Subcutaneous abdominal adipose tissue (tissue), 5 donors: ENCODE results near the gene DAPL1.
A peak's percentile ranks its signal among the peaks of the same experiment; 100 is the strongest.

ENCODE experiments used
- H3K27ac ChIP-seq: one replicate; pipeline ENCODE4 v1.7.0; 2013; ENCODE audit warnings: low read depth, mild to moderate bottlenecking, inconsistent platforms, low read length, moderate library complexity
- H3K27me3 ChIP-seq, 5 donors: one replicate each; pipeline ENCODE4 v1.7.0; 2013; ENCODE audit warnings: low read length in 5 of 5, inconsistent platforms in 1 of 5; ENCODE audit not compliant: control insufficient read depth in 5 of 5, insufficient read depth in 4 of 5
- H3K36me3 ChIP-seq, 5 donors: one replicate each; pipeline ENCODE4 v1.7.0; 2013; ENCODE audit warnings: low read length in 5 of 5; ENCODE audit not compliant: control insufficient read depth in 5 of 5, insufficient read depth in 5 of 5
- H3K4me1 ChIP-seq, 5 donors: one replicate each; pipeline ENCODE4 v1.7.0; 2013; ENCODE audit warnings: low read length in 5 of 5, mild to moderate bottlenecking in 3 of 5, moderate library complexity in 1 of 5; ENCODE audit not compliant: control insufficient read depth in 5 of 5, insufficient read depth in 5 of 5
- H3K4me3 ChIP-seq, 5 donors: one replicate each; pipeline ENCODE4 v1.7.0; 2013; ENCODE audit warnings: low read length in 5 of 5, low read depth in 1 of 5
- H3K9ac ChIP-seq, 5 donors: one replicate each; pipeline ENCODE4 v1.7.0; 2013; ENCODE audit warnings: low read length in 5 of 5, mild to moderate bottlenecking in 4 of 5, moderate library complexity in 3 of 5
- H3K9me3 ChIP-seq, 5 donors: one replicate each; pipeline ENCODE4 v1.7.0; 2013; ENCODE audit warnings: low read length in 5 of 5; ENCODE audit not compliant: control insufficient read depth in 5 of 5
- donor health status: healthy.
- donor health status: healthy.
- donor health status: healthy.
- donor health status: healthy.
- donor health status: healthy.

DAPL1 gene

GRCh38 chr2:158776231-158776630, 18.9 kb upstream of the DAPL1 start:
- H3K27me3 ChIP-seq: no peaks in the 10 kb centered on the region
- H3K4me1 ChIP-seq: peaks cover 0 to 48% (median 13%) of the 10 kb centered on the region in 5 donors
- H3K36me3 ChIP-seq: no peaks in the 10 kb centered on the region
- H3K9me3 ChIP-seq: no peaks in the 10 kb centered on the region
- H3K27ac ChIP-seq: no peak overlapping the region
- H3K9ac ChIP-seq: no peak overlapping the region
- H3K4me3 ChIP-seq: no peak overlapping the region

- H3K9me3 ChIP-seq: no peaks in the 10 kb centered on the region
- peaks cover 0 to 53% (median 19%) of the 10 kb centered on the region in 5 donors for H3K4me1 ChIP-seq
- H3K4me3 ChIP-seq: no peak overlapping the region
- no peaks in the 10 kb centered on the region for H3K27me3 ChIP-seq
- H3K36me3 ChIP-seq: no peaks in the 10 kb centered on the region
- no peak overlapping the region for H3K27ac ChIP-seq
- no peak overlapping the region for H3K9ac ChIP-seq
Observed at GRCh38 chr2:158777077-158777476, 18.0 kb upstream of the DAPL1 start.

- H3K9me3 ChIP-seq: no peaks in the 10 kb centered on the region
- no peak overlapping the region for H3K4me3 ChIP-seq
- H3K9ac ChIP-seq: no peak overlapping the region
- no peaks in the 10 kb centered on the region for H3K36me3 ChIP-seq
- H3K27me3 ChIP-seq: no peaks in the 10 kb centered on the region
- peaks cover 0 to 50% (median 21%) of the 10 kb centered on the region in 5 donors for H3K4me1 ChIP-seq
- no peak overlapping the region for H3K27ac ChIP-seq
Observed at GRCh38 chr2:158778243-158778642, 16.9 kb upstream of the DAPL1 start.

- Histone ChIP-seq H3K9me3 (no peaks in the 10 kb centered on the region), H3K27ac (no peak overlapping the region), H3K4me1 (peaks cover 0 to 49% (median 21%) of the 10 kb centered on the region in 5 donors), H3K9ac (peak overlapping the region in 1 of 5 donors; percentile 29), H3K27me3 (no peaks in the 10 kb centered on the region), H3K36me3 (no peaks in the 10 kb centered on the region), H3K4me3 (no peak overlapping the region)
Observed at GRCh38 chr2:158779621-158780020, 15.5 kb upstream of the DAPL1 start.

- H3K9ac ChIP-seq: no peak overlapping the region
- no peak overlapping the region for H3K4me3 ChIP-seq
- no peak overlapping the region for H3K27ac ChIP-seq
- H3K9me3 ChIP-seq: no peaks in the 10 kb centered on the region
- peaks cover 0 to 43% (median 21%) of the 10 kb centered on the region in 5 donors for H3K4me1 ChIP-seq
- no peaks in the 10 kb centered on the region for H3K27me3 ChIP-seq
- no peaks in the 10 kb centered on the region for H3K36me3 ChIP-seq
Observed at GRCh38 chr2:158781353-158781961, 13.7 kb upstream of the DAPL1 start.

- Histone ChIP-seq H3K4me1 (peaks cover 0 to 36% (median 21%) of the 10 kb centered on the region in 5 donors), H3K9me3 (peaks cover 0 to 4% (median 0%) of the 10 kb centered on the region in 5 donors), H3K4me3 (no peak overlapping the region), H3K27me3 (no peaks in the 10 kb centered on the region), H3K9ac (no peak overlapping the region), H3K36me3 (no peaks in the 10 kb centered on the region), H3K27ac (no peak overlapping the region)
Observed at GRCh38 chr2:158782136-158782535, 13.0 kb upstream of the DAPL1 start.

GRCh38 chr2:158782616-158783015, 12.5 kb upstream of the DAPL1 start:
- H3K9me3 ChIP-seq: peaks cover 0 to 8% (median 5%) of the 10 kb centered on the region in 5 donors
- no peaks in the 10 kb centered on the region for H3K27me3 ChIP-seq
- H3K4me1 ChIP-seq: peaks cover 0 to 34% (median 18%) of the 10 kb centered on the region in 5 donors
- H3K27ac ChIP-seq: no peak overlapping the region
- no peaks in the 10 kb centered on the region for H3K36me3 ChIP-seq
- no peak overlapping the region for H3K4me3 ChIP-seq
- no peak overlapping the region for H3K9ac ChIP-seq

GRCh38 chr2:158783923-158784322, 11.2 kb upstream of the DAPL1 start:
- no peak overlapping the region for H3K9ac ChIP-seq
- no peaks in the 10 kb centered on the region for H3K27me3 ChIP-seq
- no peak overlapping the region for H3K27ac ChIP-seq
- H3K4me3 ChIP-seq: no peak overlapping the region
- H3K36me3 ChIP-seq: no peaks in the 10 kb centered on the region
- peaks cover 0 to 9% (median 5%) of the 10 kb centered on the region in 5 donors for H3K9me3 ChIP-seq
- peaks cover 0 to 21% (median 15%) of the 10 kb centered on the region in 5 donors for H3K4me1 ChIP-seq

- Histone ChIP-seq H3K9ac (no peak overlapping the region), H3K27me3 (no peaks in the 10 kb centered on the region), H3K27ac (no peak overlapping the region), H3K9me3 (peaks cover 0 to 9% (median 5%) of the 10 kb centered on the region in 5 donors), H3K4me1 (peaks cover 0 to 8% (median 4%) of the 10 kb centered on the region in 5 donors), H3K36me3 (no peaks in the 10 kb centered on the region), H3K4me3 (no peak overlapping the region)
Observed at GRCh38 chr2:158786897-158787296, 8.2 kb upstream of the DAPL1 start.

GRCh38 chr2:158788951-158789350, 6.2 kb upstream of the DAPL1 start:
- Histone ChIP-seq H3K27ac (no peak overlapping the region), H3K9ac (no peak overlapping the region), H3K27me3 (no peaks in the 10 kb centered on the region), H3K9me3 (peaks cover 0 to 9% (median 5%) of the 10 kb centered on the region in 5 donors), H3K4me3 (no peak overlapping the region), H3K36me3 (no peaks in the 10 kb centered on the region), H3K4me1 (peaks cover 0 to 5% (median 0%) of the 10 kb centered on the region in 5 donors)
